Kidney tubule cell (primary cell): ENCODE results near the gene ATP8A1.
A peak's percentile ranks its signal among the peaks of the same experiment; 100 is the strongest.

Source experiments
- DNase-seq: peaks from one replicate; pipeline ENCODE4 v3.0.0-alpha.2; 2018; ENCODE audit warnings: low spot score

Gene ATP8A1

GRCh38 chr4:42570221-42570620 is 86.7 kb downstream of the ATP8A1 start:
- no peak for DNase-seq

- peak; percentile 77 for DNase-seq
Observed at GRCh38 chr4:42568610-42569207, 88.2 kb downstream of the ATP8A1 start.

GRCh38 chr4:42566835-42567234 is 90.1 kb downstream of the ATP8A1 start:
- no peak for DNase-seq

GRCh38 chr4:42562016-42562415 is 94.9 kb downstream of the ATP8A1 start:
- no peak for DNase-seq

GRCh38 chr4:42561031-42561430 is 95.9 kb downstream of the ATP8A1 start:
- no peak for DNase-seq

- DNase-seq: no peak
Observed at GRCh38 chr4:42560467-42560861, 96.4 kb downstream of the ATP8A1 start.

- no peak for DNase-seq
Observed at GRCh38 chr4:42558156-42558555, 98.7 kb downstream of the ATP8A1 start.

- DNase-seq: peak; percentile 10
Observed at GRCh38 chr4:42555828-42556227, 101.1 kb downstream of the ATP8A1 start.

GRCh38 chr4:42554072-42554471 is 102.8 kb downstream of the ATP8A1 start:
- no peak for DNase-seq

GRCh38 chr4:42549896-42550295 is 107.0 kb downstream of the ATP8A1 start:
- no peak for DNase-seq

GRCh38 chr4:42547805-42548204 is 109.1 kb downstream of the ATP8A1 start:
- DNase-seq: no peak

GRCh38 chr4:42543762-42544161 is 113.1 kb downstream of the ATP8A1 start:
- DNase-seq: peak; percentile 4

GRCh38 chr4:42543126-42543525 is 113.8 kb downstream of the ATP8A1 start:
- DNase-seq: no peak

- DNase-seq: no peak
Observed at GRCh38 chr4:42541647-42542046, 115.3 kb downstream of the ATP8A1 start.

- DNase-seq: no peak
Observed at GRCh38 chr4:42533042-42533441, 123.9 kb downstream of the ATP8A1 start.

- no peak for DNase-seq
Observed at GRCh38 chr4:42531341-42532030, 125.4 kb downstream of the ATP8A1 start.

- no peak for DNase-seq
Observed at GRCh38 chr4:42523066-42523718, 133.7 kb downstream of the ATP8A1 start.

GRCh38 chr4:42519803-42520417 is 137.0 kb downstream of the ATP8A1 start:
- peak; percentile 59 for DNase-seq

- no peak for DNase-seq
Observed at GRCh38 chr4:42515156-42515884, 141.6 kb downstream of the ATP8A1 start.

- DNase-seq: no peak
Observed at GRCh38 chr4:42513748-42514492, 143.0 kb downstream of the ATP8A1 start.

GRCh38 chr4:42512226-42512625 is 144.7 kb downstream of the ATP8A1 start:
- DNase-seq: no peak

GRCh38 chr4:42510225-42510624 is 146.7 kb downstream of the ATP8A1 start:
- DNase-seq: no peak
